Endometrial microvascular endothelial cells (primary cell): Measurements from ENCODE around the gene LIPM. TPM values are rescaled to one million over a fixed set of nuclear protein-coding genes. Genes with fewer than 3 reads are reported as not detected.

ENCODE experiments used
- in situ Hi-C: cut with HindIII; loops from 2 replicates; pipeline ENCODE4 v1.10.0; 2017; ENCODE audit warnings: low sequenced_read_pairs, low pct_unique_long_range_greater_than_20kb; ENCODE audit errors: inconsistent ontology term
- total RNA-seq: library from RNA; depleted of rRNA; stranded (reverse); fragments of >200 nt; gene quantifications from one replicate; pipeline ENCODE4 v1.2.3, GENCODE V29; 2015; ENCODE audit errors: inconsistent ontology term

Gene LIPM
- total RNA-seq, 1 donor from 2014 or later = not detected

DNA sequence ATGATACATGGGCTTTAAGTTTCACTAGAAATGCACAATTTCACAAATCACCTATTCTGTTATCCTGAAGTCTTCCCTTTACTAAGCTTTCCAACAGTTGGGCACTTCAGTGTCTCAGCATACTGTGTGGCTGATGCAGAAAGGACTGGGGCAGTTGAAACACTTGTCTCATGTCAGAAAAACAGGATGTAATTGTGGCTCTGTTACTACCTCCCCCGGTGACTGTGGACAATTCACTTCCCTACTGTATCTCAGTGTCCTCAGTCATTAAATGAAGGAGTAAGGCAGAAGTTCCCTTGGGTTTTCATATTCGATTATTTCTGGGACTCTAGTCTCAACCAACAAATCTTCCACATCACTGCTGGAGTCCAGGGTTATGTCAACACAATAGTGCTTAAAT lies 31.2 kb downstream of the LIPM start:
- in situ Hi-C loops = loop anchor here (25.0 kb wide), 1 partner anchor 229 kb away; no protein-coding TSS in a partner anchor

DNA sequence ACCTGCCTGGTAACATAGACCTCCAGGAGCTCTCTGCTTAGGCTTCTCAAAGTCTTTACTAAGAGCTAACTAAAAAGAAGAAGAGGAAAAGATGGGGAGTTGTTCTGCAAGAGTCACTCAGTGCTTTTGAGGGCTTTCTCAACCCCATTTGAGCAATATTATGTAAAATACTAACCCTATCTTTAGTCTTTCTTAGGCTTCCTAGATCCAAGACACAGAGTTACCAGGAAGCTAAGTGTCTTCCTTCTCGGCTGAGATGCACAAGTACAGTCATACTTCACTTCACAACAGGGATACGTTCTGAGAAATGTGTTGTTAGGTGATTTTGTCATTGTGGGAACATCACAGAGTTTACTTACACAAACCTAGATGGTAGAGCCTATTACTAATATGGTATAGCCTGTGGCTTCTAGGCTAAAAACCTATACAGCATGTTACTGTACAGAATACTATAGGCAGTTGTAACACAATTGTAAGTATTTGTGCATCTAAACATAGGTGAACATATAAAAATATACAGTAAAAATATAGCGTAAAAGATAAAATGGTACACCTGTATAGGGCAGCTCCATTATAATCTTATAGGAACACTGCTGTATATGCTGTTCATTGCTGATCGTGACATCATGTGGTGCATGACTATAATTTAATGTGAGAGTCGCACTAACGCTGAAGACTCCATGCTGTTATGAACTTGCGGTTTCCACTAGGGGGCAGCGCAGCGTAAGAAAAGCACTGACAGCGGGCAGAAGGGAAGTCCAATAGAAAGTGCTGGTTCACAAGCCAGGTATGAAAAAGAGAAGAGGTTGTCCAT lies 32.8 kb downstream of the LIPM start:
- in situ Hi-C loops = loop anchor here (25.0 kb wide), 1 partner anchor 227 kb away; no protein-coding TSS in a partner anchor

DNA sequence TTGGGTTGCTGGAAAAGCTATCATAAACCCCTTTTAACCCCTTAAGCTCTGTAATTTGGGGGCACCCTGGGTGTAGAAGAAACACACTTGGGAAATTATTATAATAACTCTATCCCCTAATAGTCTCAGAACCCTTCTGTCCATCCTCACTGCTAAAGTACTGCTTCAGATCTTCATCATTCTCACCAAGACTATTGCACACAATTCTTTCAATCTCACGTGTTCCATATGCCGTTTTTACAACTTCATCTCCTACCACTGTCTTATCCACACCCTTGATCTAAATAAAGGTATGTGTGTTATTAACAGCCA lies 33.3 kb downstream of the LIPM start:
- in situ Hi-C loops = loop anchor here (25.0 kb wide), 1 partner anchor 226 kb away; no protein-coding TSS in a partner anchor

DNA sequence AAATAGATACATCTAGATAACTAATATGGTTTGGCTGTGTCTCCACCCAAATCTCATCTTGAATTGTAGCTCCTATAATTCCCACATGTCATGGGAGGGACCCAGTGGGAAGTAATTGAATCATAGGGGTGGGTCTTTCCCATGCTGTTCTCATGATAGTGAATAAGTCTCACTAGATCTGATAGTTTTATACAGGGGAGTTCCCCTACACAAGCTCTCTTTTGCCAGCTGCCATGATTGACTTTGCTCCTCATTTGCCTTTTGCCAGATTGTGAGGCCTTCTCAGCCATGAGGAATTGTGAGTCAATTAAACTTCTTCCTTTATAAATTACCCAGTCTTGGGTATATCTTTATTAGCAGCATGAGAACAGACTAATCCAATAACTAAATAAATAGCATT lies 35.1 kb downstream of the LIPM start:
- in situ Hi-C loops = loop anchor here (25.0 kb wide), 1 partner anchor 225 kb away; no protein-coding TSS in a partner anchor

DNA sequence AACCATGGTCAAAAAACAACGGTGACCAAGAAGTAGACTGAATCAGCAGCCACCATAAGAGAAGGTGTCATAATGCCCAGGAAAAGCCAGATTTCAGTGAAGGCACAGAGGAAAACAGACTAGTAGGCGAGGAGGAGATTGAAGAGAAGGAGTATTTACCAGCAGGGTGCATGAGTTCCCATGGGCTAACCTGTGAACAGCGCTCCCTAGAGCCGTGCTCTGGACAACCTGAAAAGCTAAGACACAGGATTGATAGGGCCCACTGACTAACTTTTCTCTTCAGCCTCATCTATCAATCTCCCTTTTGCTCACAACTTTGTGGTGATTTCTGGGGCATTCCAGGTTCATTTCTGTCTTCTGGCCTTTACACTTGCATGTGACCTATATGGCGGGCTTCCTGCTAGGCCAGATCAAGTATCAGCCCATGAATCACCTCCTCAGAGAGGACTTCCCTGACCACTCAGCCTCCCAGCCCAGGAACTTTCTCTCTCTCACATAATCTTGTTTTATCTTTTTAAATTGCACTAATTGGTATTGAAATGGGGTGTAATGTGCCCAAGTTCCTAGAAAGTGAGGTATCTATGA lies 36.3 kb downstream of the LIPM start:
- in situ Hi-C loops = loop anchor here (25.0 kb wide), 1 partner anchor 223 kb away; no protein-coding TSS in a partner anchor

DNA sequence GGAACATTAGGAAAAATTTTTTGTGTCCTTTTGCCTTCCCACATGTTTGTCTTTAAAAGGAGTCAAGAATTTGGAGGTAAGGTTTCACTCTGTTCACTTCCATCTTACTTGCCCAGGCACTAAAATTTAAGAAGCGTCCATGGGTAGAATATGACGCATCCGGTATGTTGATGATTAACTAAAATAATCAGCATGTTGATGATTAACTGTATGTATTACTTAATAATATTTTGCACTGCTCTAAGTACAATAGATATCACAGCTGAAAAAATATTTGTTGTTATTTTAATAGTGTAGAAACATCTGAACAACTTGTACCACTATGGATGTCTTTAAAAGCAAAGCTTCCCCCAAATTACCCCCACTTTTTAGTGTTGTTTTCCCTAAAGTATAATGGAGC lies 37.6 kb downstream of the LIPM start:
- in situ Hi-C loops = loop anchor here (25.0 kb wide), 1 partner anchor 222 kb away; no protein-coding TSS in a partner anchor

DNA sequence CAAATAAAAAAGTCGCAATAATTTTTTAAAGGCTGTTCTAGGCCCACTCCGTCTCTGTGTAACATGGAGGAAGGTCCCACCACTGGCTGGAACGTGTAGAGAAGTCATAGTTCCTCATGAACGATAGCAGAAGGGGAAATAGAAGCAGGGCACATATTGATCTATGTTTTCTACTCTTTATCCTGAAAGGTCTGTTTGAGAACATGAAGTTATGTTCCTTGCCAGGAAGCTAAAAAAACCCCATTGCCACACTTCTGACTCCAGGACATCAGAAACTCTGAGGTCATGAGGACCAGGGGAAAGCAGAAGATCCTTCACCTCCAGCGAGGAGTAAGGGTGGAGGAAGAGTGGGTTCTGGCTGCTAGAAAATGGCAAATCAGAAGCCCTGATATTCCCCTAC lies 38.4 kb downstream of the LIPM start:
- in situ Hi-C loops = loop anchor here (25.0 kb wide), 1 partner anchor 221 kb away; no protein-coding TSS in a partner anchor

DNA sequence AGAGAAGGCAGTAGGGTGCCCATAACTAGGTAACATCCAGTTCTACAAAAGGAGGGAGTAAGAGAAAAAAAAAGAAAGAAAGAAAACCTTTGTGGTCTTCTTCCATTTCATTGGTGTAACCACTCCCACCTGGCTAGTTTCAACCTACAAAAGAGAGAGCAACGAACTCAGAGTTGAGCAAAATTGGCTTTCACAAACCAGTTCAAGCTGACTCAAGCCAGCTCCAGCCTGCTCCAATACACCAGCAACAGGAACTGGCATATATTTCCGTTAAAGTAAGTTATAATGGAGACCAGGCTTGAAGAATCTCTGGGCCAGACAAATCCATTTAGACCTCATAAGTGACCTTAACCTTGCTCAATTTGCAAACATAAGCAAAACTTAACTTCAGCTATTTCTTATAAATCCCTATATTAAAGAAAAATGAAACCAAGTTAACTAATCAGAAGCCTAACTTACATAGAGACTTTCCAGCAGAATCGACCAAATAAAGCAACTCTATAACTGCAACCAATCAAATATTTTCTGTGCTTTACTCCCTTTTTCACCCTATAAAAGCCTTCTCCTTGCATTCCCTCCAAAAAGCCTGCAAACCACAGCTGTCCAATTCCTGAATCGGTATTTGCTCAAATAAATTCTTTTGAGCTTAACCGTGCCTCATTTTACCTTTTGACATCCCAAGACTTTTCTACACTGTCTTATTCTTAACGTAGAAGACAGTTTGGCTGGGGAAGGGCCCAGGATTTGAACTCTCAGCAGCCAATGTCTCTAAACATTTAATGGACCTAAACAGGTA lies 39.0 kb downstream of the LIPM start:
- in situ Hi-C loops = loop anchor here (25.0 kb wide), 1 partner anchor 221 kb away; no protein-coding TSS in a partner anchor

DNA sequence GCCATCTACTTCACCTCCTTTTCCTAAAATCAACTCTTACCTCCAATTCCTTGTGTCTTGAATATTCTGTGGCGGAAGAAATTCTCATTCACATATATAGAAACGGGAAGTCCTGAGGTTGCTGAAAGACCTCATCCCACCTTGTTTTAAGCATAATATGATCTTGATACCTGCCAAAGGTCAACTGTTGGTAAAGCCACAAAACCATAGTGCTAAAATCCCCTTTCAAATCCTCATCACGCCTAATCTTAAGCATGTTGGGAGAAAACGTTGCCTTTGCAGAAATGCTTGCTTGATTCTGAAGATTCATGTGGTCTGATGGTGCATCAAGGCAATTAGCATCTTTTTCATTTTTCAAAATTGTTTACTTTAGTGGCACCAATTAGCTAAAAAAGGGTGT lies 40.6 kb downstream of the LIPM start:
- in situ Hi-C loops = loop anchor here (25.0 kb wide), 1 partner anchor 219 kb away; no protein-coding TSS in a partner anchor

DNA sequence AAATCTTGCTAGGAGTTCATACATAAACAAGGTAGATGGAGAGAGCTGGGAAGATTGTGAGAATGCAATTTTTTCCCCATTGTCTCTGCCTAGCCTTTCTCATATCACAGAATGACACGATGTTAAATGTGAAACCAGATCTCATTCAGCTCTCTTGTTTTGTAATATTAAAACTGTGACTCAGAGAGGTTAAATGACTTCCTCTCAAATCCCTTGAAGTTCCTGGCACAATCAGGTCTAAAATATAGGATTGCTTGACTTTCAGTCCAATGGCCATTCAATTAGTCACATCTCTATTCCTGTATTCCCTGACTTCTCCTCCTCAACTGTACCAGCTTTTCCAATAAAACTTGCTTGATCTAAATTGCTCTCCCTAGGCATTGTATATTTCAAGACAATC lies 46.0 kb downstream of the LIPM start:
- in situ Hi-C loops = loop anchor here (25.0 kb wide), 1 partner anchor 214 kb away; no protein-coding TSS in a partner anchor

DNA sequence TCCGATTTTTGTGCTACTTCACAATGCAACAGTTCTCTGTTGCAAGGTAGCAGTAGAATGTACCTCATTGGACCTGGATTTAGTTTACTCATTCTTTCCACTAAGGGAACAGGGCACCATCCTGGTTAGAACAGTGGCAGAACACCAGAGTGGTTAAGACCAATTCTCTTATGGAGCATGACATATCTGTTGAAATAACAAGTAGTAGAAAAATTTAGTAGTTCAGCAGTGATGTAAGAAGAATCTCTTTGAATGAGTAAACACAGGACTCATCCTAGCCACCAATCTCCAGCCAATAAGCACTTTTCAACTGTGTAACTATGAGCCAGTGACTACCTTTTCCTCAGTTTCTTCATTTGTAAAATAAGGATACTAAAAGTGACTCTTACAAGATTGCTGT lies 46.7 kb downstream of the LIPM start:
- in situ Hi-C loops = loop anchor here (25.0 kb wide), 1 partner anchor 213 kb away; no protein-coding TSS in a partner anchor

DNA sequence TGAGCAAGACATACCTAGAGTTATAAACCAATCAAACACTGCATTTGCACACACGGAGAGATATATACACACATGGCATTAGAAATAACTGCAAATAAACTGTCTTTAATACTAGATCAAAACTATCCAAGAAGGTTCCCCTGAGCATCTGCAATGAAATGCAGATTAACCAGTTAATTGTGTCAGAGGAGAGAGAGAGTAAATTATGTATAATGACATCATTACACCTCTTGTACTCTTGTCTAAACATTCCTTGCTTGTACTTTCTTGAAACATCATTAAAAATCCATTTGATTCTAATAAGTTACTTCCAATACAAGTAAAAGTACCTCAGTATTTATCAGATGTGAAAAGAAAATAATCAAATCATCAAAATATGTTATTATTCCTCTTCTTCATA lies 48.2 kb downstream of the LIPM start:
- in situ Hi-C loops = no loop called here

DNA sequence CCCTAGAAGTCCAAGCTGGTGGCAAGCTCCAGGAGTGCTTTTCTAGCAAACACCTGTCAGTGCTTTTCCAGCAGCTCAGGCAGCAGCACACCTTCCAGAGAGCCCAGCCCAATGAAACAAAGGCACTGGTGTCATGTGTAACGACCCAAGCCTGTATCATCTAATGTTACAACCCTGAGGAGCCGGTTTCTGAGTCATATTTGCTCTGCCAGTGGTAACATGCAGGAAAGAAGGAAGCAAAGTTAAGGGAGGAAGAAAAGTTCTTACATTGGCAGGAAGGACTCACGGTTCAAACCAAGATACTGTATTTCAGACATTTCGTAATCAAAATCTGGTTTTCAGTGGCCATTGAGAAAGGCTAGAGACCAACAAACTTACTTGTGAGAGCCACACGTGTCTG lies 49.2 kb downstream of the LIPM start, which contains the start of gene ANKRD22:
Gene ANKRD22, minus strand, starts transcription at position 139 of the 400 bp plus-strand sequence. CDS start 237 bp downstream, outside the sequence.
- in situ Hi-C loops = no loop called here

DNA sequence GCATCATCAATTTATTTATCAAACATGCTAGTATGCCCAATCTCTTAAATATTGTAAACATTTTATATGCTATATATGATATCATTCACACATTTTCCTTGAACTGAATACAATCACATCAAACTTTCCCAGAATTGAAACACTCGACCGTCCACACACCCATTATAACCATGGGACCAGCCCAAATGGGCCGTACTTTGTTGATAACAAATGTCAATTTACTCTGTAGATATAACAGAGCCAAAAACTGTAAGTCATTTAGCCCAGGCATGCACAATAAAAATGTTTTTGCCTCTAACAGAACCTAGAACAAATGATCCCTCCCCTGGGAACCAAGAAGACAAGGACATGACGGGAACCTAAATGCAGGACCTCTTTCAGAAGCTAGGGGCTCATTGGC lies 49.8 kb downstream of the LIPM start:
- in situ Hi-C loops = no loop called here

DNA sequence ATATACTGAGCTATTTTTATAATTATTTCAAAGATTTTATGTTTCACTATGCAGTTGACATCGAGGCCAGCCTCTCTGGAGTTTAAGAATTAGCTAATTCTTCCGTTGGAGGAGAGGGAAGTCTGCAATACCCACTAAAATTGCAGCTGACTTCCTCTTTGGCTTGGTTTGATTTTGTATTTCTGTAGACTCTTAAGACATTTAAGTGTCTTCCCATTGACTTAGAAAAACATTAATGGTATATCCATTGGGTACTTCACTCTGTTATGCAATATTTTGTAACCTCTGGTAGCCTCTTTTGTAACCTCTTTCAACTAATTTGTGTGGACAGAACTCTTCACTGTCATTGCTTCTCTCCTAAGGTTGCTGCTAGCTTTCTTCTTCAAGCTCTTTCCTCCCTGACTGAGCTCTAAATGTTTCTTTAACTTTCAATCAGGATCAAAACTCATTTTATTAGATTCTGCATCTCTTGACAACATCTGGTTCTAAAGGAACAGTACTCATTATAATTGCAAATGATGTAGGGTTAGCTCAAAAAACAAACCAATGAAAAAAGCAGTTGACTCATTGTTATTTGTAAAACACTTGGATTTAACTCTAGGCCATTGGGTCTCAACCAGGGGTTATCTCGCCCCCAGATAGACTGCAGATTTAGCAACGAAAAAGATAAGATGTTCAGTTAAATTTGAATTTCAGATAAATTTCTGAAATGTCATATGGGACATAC lies 50.8 kb downstream of the LIPM start:
- in situ Hi-C loops = no loop called here

DNA sequence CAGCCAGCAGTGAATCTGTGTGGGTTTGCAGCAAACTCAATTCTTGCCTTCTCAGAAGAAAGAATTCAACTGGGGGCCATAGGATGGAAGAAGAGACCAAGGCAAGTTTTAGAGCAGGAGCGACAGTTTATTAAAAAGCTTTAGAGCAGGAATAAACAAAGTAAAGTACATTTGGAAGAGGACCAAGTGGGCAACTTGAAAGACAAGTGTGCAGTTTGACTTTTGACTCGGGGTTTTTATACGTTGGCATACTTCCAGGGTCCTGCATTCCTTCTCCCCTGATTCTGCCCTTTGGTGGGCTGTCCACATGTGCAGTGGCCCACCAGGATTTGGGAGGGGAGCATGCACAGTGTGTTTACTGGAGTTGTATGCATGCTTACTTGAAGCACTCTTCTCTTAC lies 52.2 kb downstream of the LIPM start:
- in situ Hi-C loops = no loop called here

DNA sequence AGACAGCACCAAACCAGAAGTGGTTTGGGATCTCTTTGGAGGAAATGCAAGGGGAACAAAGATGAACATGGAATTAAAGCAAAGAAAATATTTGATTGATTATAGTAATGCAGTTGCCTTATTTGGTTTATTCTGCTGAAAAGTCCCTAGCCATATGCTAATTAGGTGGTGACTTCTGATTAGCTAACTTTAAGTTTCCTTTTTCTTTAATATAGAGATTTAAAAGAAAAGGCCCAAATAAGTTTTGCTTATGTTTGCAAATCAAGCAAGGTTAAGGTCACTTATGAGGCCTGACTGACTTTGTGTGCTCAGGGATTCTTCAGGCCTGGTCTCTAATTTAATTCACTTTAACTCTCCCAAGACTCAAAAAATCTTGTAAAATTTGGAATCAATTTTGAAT lies 55.3 kb downstream of the LIPM start:
- in situ Hi-C loops = no loop called here

DNA sequence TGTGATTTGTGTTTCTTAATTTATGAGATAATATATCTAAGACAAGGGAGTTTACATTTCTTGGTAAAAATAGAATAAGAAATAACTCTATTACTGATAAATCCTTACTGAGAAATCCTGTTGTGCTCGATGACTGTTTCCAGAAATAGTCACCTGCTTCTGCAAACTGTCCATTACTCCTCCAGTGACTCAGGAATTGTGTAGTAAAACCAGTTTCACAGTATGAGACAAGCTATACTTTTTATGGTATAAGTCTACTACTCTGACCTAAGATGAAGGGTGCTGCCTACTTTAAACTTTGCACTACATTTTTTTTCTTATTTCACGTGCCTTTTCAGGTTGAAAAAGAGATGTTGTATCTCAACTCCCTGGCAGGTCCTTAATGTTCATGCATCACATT lies 56.0 kb downstream of the LIPM start:
- in situ Hi-C loops = no loop called here

DNA sequence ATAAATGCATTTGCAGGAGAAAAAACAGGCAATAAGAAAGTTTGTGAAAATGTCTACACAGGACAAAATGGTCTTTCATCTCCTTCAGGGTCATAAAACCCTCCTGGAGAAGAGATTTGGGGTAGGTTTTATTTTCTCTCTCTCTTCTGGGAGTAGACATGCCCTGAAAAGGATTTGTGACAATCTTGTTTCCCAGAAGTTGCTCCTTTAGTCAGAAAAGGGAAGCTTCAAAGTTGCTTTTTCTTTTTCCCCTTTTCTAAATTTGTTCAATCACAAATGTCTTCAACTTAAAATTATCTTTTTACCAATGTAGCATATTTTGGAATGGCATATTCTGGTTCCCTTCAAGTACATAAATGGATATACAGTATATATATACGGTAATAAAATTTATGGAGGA lies 58.5 kb downstream of the LIPM start:
- in situ Hi-C loops = no loop called here
